A549 treated with GW870086 at 1 μM for 4 hours (cell line): ENCODE measurements around the gene RNF175. TPM values are rescaled to one million over a fixed set of nuclear protein-coding genes. Genes with fewer than 3 reads are reported as not detected.

Source experiments
- total RNA-seq: library from RNA; stranded (reverse); fragments of 200-300 nt; extraction: Qiagen RNA extraction; gene quantifications from 5 replicates; pipeline ENCODE4 v1.2.3, GENCODE V29; 2022; ENCODE audit warnings: low read depth

Gene RNF175
- total RNA-seq: not detected in 5 replicates

GRCh38 chr4:153759407-153760316, at the start of gene RNF175:
Gene RNF175, minus strand, starts transcription at chr4:153760024. Its CDS starts 162 bp downstream, at chr4:153759862.

GRCh38 chr4:153788413-153789276, 28.8 kb upstream of the RNF175 start, which contains the start of gene SFRP2:
Gene SFRP2, minus strand, starts transcription at chr4:153789083. Its CDS starts 248 bp downstream, at chr4:153788835.

GRCh38 chr4:153684182-153684970, 75.4 kb downstream of the RNF175 start, which contains the start of gene TLR2:
Gene TLR2, plus strand, starts transcription at chr4:153684280. Its CDS starts 18,628 bp downstream, at chr4:153702908.

Other genes with a start within 250 kb of the RNF175 start
- 0.20 to 0.47 TPM (median 0.39 TPM) in 5 replicates for gene TLR2, start 75.7 kb downstream of the RNF175 start, total RNA-seq
- 0.06 TPM in 1 of 5 replicates, not detected in the others for gene SFRP2, start 29.1 kb upstream of the RNF175 start, total RNA-seq